ENCODE results near the gene SORD.

Gene SORD

DNA sequence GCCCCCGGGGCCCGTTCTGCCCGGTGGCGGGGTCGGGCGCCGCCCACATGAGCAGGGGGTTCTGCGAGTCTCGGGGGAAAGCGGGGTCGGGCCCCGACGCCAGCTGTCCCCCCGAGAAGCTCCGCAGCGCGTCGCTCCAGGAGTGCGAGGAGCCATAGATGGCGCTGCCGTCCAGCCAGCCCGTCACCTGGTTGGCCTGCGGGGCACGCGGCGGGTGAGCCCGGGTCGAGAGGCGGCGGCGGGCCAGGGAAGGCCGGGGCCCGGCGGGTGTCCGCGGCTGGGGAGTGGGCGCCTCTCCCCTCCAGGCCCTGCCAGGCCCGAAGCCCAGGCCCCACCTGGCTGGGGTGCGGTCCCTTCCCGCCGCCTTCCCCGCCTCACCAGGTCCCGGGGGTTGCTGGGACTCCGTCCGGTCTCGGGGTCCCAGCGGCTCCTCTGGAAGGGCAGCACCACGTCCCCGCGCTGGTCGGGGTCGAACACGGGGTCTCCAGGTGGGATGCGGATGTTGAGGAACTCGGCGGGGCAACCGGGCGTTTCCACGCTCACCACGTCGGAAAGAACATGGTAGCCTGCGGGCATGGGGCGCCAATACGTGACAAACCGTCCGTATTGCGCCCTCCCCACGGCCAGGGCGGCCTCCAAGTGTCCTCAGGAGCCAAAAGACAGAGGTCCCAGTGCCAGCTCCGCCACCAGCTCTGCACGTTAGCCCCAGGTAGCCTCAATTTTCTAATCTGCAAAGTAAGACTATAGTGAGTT lies 88.6 kb downstream of the SORD start:
- TF ChIP-seq ZFX (IDR thresholded peaks at IDR 0.05), result no peak
- TF ChIP-seq, protein P1, sequence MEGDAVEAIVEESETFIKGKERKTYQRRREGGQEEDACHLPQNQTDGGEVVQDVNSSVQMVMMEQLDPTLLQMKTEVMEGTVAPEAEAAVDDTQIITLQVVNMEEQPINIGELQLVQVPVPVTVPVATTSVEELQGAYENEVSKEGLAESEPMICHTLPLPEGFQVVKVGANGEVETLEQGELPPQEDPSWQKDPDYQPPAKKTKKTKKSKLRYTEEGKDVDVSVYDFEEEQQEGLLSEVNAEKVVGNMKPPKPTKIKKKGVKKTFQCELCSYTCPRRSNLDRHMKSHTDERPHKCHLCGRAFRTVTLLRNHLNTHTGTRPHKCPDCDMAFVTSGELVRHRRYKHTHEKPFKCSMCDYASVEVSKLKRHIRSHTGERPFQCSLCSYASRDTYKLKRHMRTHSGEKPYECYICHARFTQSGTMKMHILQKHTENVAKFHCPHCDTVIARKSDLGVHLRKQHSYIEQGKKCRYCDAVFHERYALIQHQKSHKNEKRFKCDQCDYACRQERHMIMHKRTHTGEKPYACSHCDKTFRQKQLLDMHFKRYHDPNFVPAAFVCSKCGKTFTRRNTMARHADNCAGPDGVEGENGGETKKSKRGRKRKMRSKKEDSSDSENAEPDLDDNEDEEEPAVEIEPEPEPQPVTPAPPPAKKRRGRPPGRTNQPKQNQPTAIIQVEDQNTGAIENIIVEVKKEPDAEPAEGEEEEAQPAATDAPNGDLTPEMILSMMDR (conservative IDR thresholded peaks at IDR 0.05), result no peak
- H3K27ac ChIP-seq, result no peak overlapping the region

DNA sequence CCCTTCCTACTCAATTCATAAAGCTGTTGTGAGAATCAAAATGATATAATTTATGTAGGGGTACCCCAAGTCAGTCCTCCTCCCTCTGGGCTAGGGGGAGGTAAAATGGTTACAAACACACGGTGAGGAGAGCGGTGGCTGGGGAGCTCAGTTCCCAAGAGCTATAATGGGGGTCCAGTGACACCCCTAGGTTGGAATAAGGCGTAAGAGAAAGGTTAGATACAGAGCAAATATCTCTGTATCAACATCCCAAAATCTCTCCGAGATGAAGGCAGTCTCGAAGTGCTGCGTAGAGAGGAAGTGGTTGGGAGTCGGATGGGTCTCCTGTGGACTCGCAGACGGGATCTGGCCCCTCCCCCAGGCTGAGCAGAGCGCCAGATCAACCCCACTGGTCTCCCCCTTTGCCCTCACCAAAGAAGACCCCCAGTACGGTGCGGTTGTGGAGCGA lies 89.2 kb downstream of the SORD start:
- TF ChIP-seq ZFX (IDR thresholded peaks at IDR 0.05), result no peak
- TF ChIP-seq, protein P1 (conservative IDR thresholded peaks at IDR 0.05), result no peak
- no peak overlapping the region for H3K27ac ChIP-seq

DNA sequence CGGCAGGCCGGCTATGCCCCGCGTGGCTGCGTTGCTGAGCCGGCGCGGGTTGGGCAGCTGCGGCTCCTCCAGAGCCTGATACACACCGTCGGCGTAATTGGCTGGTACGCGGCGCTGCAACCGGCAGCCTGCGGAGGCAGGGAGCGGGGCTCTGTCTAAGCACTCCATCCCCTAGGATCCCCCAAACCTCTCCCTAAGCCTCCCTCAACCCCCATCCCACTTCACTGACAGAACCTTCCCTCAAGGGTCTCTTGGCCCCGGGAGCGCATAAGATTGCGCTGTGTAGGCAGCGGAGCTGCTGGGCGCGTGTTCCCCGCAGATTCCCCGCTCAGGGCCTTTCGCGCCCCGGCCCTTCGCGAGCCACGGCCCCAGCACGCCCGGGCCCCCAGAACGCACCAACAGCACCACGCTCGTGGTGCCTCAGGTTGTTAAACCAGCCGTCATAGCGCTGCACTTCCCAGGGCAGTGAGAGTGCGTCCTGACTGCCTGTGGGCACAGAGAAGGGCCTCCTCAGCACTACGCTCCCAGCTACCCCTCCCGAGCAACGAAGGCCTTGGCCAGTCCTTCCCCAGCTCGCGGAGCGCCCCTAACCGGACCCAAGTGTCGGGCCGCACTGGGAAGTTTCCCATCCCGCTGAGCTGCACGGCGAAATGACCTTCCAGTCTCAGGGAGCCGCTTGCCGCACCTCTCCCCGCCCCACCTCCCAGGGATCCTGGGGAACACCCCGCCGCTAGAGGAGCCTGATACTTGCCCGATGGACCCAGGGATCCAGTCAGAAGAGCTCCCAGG lies 89.8 kb downstream of the SORD start:
- no peak overlapping the region for H3K27ac ChIP-seq
- TF ChIP-seq, protein P1 (conservative IDR thresholded peaks at IDR 0.05), result no peak
- no peak for TF ChIP-seq ZFX (IDR thresholded peaks at IDR 0.05)

DNA sequence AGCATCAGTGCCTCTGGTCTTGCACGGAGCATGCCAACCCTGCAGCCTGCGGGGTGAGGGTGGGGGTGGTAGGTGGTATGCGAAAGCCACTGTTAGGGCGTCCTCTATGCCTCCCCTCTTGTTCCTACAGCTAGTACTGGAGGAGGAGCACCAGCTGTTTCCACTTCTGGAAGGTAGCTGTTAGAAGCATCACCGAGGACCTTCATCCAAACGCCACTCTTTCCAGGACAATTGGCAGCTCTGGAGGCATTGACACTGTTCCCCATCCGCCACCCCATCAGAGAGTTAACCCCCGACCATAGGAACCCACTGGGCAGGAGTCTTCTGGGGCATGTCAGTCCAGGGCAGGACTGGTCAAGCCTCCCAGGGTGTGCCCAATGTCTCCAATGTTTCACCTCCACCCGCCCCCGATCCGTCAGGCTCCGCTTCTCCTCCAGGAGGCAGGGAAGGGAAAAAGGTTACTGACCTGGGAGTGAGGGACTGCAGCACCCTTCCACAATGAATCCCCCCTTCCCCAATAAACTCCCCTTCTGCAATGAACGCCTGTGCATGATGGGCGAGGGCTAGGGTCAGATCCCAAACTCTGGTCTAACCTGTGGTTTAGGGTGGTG lies 90.5 kb downstream of the SORD start:
- no peak overlapping the region for H3K27ac ChIP-seq
- TF ChIP-seq, protein P1 (conservative IDR thresholded peaks at IDR 0.05), result no peak
- TF ChIP-seq ZFX (IDR thresholded peaks at IDR 0.05), result no peak

DNA sequence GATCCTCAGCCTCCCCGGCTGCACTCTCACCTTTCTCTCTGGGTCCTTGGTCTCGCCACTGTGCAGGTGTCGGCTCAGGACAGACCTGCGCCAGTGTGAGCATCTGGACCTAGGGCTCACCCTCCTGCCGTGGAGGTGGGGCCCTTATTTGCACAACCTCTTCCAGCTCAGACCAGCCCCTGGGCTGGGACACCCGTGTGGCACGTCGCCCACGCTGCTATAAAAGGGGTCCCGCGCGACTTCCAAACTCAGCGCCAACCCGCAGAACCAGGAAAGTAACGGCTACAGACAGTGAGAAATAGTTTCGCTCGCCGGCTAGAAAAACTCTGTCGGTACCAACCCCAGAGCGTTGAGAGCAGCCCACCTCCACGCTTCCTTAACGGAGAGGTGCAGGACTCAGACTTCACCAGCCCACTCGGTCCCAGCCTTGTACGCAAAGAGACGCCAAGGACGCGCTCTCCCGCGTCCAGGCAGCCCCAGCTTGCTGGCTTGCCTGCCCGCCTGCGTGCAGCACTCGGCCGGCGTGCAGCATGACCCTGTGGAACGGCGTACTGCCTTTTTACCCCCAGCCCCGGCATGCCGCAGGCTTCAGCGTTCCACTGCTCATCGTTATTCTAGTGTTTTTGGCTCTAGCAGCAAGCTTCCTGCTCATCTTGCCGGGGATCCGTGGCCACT lies 91.2 kb downstream of the SORD start, which contains the start of the genes DUOX2 and DUOXA2:
TSS of gene DUOX2 (minus strand) at position 97 of the 675 bp plus-strand sequence. CDS start 761 bp downstream, outside the sequence.
TSS of gene DUOXA2 (plus strand) at position 251 of the 675 bp plus-strand sequence. CDS start at position 531, 280 bp downstream.
- no peak for TF ChIP-seq ZFX (IDR thresholded peaks at IDR 0.05)
- TF ChIP-seq, protein P1 (conservative IDR thresholded peaks at IDR 0.05), result no peak
- H3K27ac ChIP-seq, result no peak within 1 kb of the TSS

DNA sequence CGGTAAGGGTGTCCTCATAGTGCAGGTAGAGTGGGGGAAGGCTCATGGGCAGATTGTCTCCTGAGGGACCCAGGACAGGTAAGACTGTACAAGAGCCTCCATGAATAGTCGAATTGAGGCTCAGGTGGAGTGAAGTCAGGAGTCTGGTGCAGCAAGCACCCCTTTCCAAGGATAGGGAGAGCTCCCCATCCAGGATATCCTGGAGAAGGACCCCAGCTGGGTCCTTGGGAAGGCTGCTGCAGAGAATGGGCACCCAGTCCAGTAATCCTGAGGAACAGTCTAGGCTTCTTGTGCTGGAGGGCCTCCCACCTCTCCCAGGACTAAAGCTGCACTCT lies 91.7 kb downstream of the SORD start:
- TF ChIP-seq ZFX (IDR thresholded peaks at IDR 0.05), result no peak
- TF ChIP-seq, protein P1 (conservative IDR thresholded peaks at IDR 0.05), result no peak
- no peak overlapping the region for H3K27ac ChIP-seq
